ENCODE measurements around the gene ZBTB40. TPM values are rescaled to one million over a fixed set of nuclear protein-coding genes. Genes with fewer than 3 reads are reported as not detected.

ZBTB40 gene
- total RNA-seq, 1 experiment from 2014 or later = 19.5 TPM

- POLR2A ChIA-PET = no interaction called here
- Histone ChIP-seq H3K79me2 (ENCODE audit: insufficient read depth, low read length) (no peaks in the 10 kb centered on the region), H3K27ac (ENCODE audit: low read depth, low read length) (no peak overlapping the region), H2AFZ (ENCODE audit: low read depth, low read length, poor library complexity, severe bottlenecking) (no peak overlapping the region), H3K4me1 (ENCODE audit: control insufficient read depth in 1 of 2, insufficient read depth in 2 of 2, low read length in 2 of 2) (peaks cover 0 to 1% of the 10 kb centered on the region in 2 experiments; a peak in 3 of 4 replicates), H3K4me3 (replicated peaks in 1 of 2; ENCODE audit: low read depth in 1 of 2, low read length in 2 of 2) (no peak overlapping the region), H3K9me3 (ENCODE audit: control insufficient read depth in 1 of 2, insufficient read depth in 1 of 2, low read depth in 1 of 2, low read length in 2 of 2) (no peaks in the 10 kb centered on the region), H3K4me2 (ENCODE audit: low read length) (no peak overlapping the region), H4K20me1 (ENCODE audit: insufficient read depth) (no peaks in the 10 kb centered on the region), H3K9me2 (ENCODE audit: insufficient read depth) (no peaks in the 10 kb centered on the region), H3K27me3 (ENCODE audit: insufficient read depth, low read length) (peaks cover 12% of the 10 kb centered on the region; the same call in 1 of the 2 replicates), H3K36me3 (ENCODE audit: control insufficient read depth in 1 of 2, insufficient read depth in 2 of 2, low read length in 2 of 2) (no peaks in the 10 kb centered on the region), H3K9ac (ENCODE audit: low read length) (no peak overlapping the region)
- BruUV-seq (replicated peaks) = no TSS peak
- RAD21 ChIA-PET (ENCODE audit: low non-redundant PET in 1 of 2, low total read pairs in 2 of 2, uncharacterized antibody in 2 of 2, unreplicated experiment in 2 of 2) = no interaction called here
- intact Hi-C loops (cut with micrococcal nuclease) = no loop called here
- CTCF ChIA-PET = interaction anchor here (1.4 kb wide), 1 partner anchor 9 kb away, joined by 6 read pairs; no protein-coding TSS in a partner anchor
- ATAC-seq (no peak), DNase-seq (ENCODE audit: low read depth, low spot score) (no peak)
- TF ChIP-seq YY1 (IDR thresholded peaks at IDR 0.05; ENCODE audit: extremely low read depth, insufficient replicate concordance, low read depth, low read length) (no peak), POLR2AphosphoS5 (IDR thresholded peaks at IDR 0.05; ENCODE audit: low read depth, low read length) (no peak), TCF7L2 (IDR thresholded peaks at IDR 0.05; ENCODE audit: borderline replicate concordance, extremely low read depth, insufficient read depth, insufficient read length) (no peak), CTCF (IDR thresholded peaks at IDR 0.05 in 2 of 3, conservative IDR thresholded peaks at IDR 0.05 in 1 of 3; ENCODE audit: borderline replicate concordance in 1 of 3, insufficient read depth in 1 of 3, low read depth in 2 of 3, low read length in 2 of 3) (no peak), FOSL1 (IDR thresholded peaks at IDR 0.05; ENCODE audit: low read depth) (no peak), ATF3 (IDR thresholded peaks at IDR 0.05) (no peak), CBX3 (IDR thresholded peaks at IDR 0.05; ENCODE audit: low read depth) (no peak), ELF1 (IDR thresholded peaks at IDR 0.05; ENCODE audit: borderline replicate concordance, low read depth) (no peak), CEBPB (IDR thresholded peaks at IDR 0.05; ENCODE audit: low read depth) (no peak), SP1 (IDR thresholded peaks at IDR 0.05; ENCODE audit: low read depth) (no peak)
Measured at GRCh38 chr1:22406722-22407495, 44.7 kb upstream of the ZBTB40 start.

Data from HCT116 (cell line).